Measurements from ENCODE around the gene MGAT5B. TPM values are rescaled to one million over a fixed set of nuclear protein-coding genes. Genes with fewer than 3 reads are reported as not detected.

MGAT5B gene
- total and polyA plus RNA-seq, 10 of the 15 experiments (the other 5 are each of a cell fraction or from before 2014, with no cell fraction given) = 0.13 TPM; not detected in 9

GRCh38 chr17:76946772-76947135 lies 78.5 kb downstream of the MGAT5B start:
- Histone ChIP-seq H3K4me2 (ENCODE audit: control insufficient read depth, insufficient read depth) (no peak overlapping the region), H3K4me1 (ENCODE audit: control insufficient read depth, insufficient read depth, low read length) (no peaks in the 10 kb centered on the region), H2AFZ (ENCODE audit: control insufficient read depth, low read depth, low read length) (no peak overlapping the region), H3K9ac (ENCODE audit: control insufficient read depth, insufficient read depth, low read length) (no peak overlapping the region), H3K9me3 (replicated peaks; ENCODE audit: control insufficient read depth, insufficient read depth, low read length) (no peaks in the 10 kb centered on the region), H3K27me3 (replicated peaks in 1 of 2; ENCODE audit: control insufficient read depth in 2 of 2, insufficient read depth in 2 of 2, low read length in 1 of 2) (no peaks in the 10 kb centered on the region; a peak in 2 of 4 replicates), H3K36me3 (ENCODE audit: control insufficient read depth in 2 of 2, insufficient read depth in 2 of 2, low read length in 1 of 2) (no peaks in the 10 kb centered on the region), H3K4me3 (no peak overlapping the region), H3K27ac (ENCODE audit: control insufficient read depth, insufficient read depth) (no peak overlapping the region), H4K20me1 (ENCODE audit: control insufficient read depth, insufficient read depth) (no peaks in the 10 kb centered on the region), H3K79me2 (ENCODE audit: control insufficient read depth, insufficient read depth, low read length) (no peaks in the 10 kb centered on the region)
- FAIRE-seq = no peak
- intact Hi-C loops (cut with micrococcal nuclease; ENCODE audit: unreplicated experiment) = no loop called here
- no peak for DNase-seq (ENCODE audit: low read depth, low spot score)
- TF ChIP-seq ZBED1 (IDR thresholded peaks at IDR 0.05; ENCODE audit: borderline replicate concordance) = no peak
- BruUV-seq (replicated peaks) = no TSS peak
- POLR2A ChIA-PET = no interaction called here
- WGBS (ENCODE audit: insufficient coverage, insufficient replicate concordance, low lambda C conversion rate, missing lambda C conversion rate) = 5% methylated on average over 10 of the region's 10 CpGs
- RAD21 ChIA-PET (ENCODE audit: unreplicated experiment) = no interaction called here
- in situ Hi-C loops (cut with MboI) = no loop called here
- no peak for ATAC-seq
- CTCF ChIA-PET = no interaction called here
- SMC1A ChIA-PET (ENCODE audit: uncharacterized antibody, unreplicated experiment) = no interaction called here

GRCh38 chr17:76947309-76947708 lies 79.1 kb downstream of the MGAT5B start:
- 49% methylated on average over 10 of the region's 10 CpGs for WGBS (ENCODE audit: insufficient coverage, insufficient replicate concordance, low lambda C conversion rate, missing lambda C conversion rate)
- Histone ChIP-seq H3K9me3 (replicated peaks; ENCODE audit: control insufficient read depth, insufficient read depth, low read length) (no peaks in the 10 kb centered on the region), H4K20me1 (ENCODE audit: control insufficient read depth, insufficient read depth) (no peaks in the 10 kb centered on the region), H3K27me3 (replicated peaks in 1 of 2; ENCODE audit: control insufficient read depth in 2 of 2, insufficient read depth in 2 of 2, low read length in 1 of 2) (no peaks in the 10 kb centered on the region; a peak in 2 of 4 replicates), H3K4me3 (no peak overlapping the region), H3K4me2 (ENCODE audit: control insufficient read depth, insufficient read depth) (no peak overlapping the region), H3K9ac (ENCODE audit: control insufficient read depth, insufficient read depth, low read length) (no peak overlapping the region), H2AFZ (ENCODE audit: control insufficient read depth, low read depth, low read length) (no peak overlapping the region), H3K27ac (ENCODE audit: control insufficient read depth, insufficient read depth) (no peak overlapping the region), H3K79me2 (ENCODE audit: control insufficient read depth, insufficient read depth, low read length) (no peaks in the 10 kb centered on the region), H3K4me1 (ENCODE audit: control insufficient read depth, insufficient read depth, low read length) (no peaks in the 10 kb centered on the region), H3K36me3 (ENCODE audit: control insufficient read depth in 2 of 2, insufficient read depth in 2 of 2, low read length in 1 of 2) (no peaks in the 10 kb centered on the region)
- BruUV-seq (replicated peaks) = no TSS peak
- FAIRE-seq (no peak), ATAC-seq (no peak), DNase-seq (ENCODE audit: low read depth, low spot score) (no peak)
- intact Hi-C loops (cut with micrococcal nuclease; ENCODE audit: unreplicated experiment) = no loop called here
- ChIA-PET RAD21 (ENCODE audit: unreplicated experiment) (no interaction called here), POLR2A (no interaction called here), CTCF (no interaction called here), SMC1A (ENCODE audit: uncharacterized antibody, unreplicated experiment) (no interaction called here)
- in situ Hi-C loops (cut with MboI) = no loop called here
- TF ChIP-seq SUZ12 (IDR thresholded peaks at IDR 0.05; ENCODE audit: unreplicated experiment) = no peak
- no peak for TF ChIP-seq NR2F1 (conservative IDR thresholded peaks at IDR 0.05)
- no peak for TF ChIP-seq ZNF207 (IDR thresholded peaks at IDR 0.05; ENCODE audit: borderline replicate concordance)
- no peak for TF ChIP-seq RAD51 (IDR thresholded peaks at IDR 0.05)
- no peak for TF ChIP-seq MYB (IDR thresholded peaks at IDR 0.05; ENCODE audit: borderline replicate concordance, low read depth, low read length)
- TF ChIP-seq ETV6 (conservative IDR thresholded peaks at IDR 0.05 in 1 of 2, IDR thresholded peaks at IDR 0.05 in 1 of 2; ENCODE audit: borderline replicate concordance in 1 of 2, low read depth in 1 of 2) = no peak
- no peak for TF ChIP-seq YY1 (IDR thresholded peaks at IDR 0.05; ENCODE audit: low read depth, low read length)
- TF ChIP-seq CUX1 (IDR thresholded peaks at IDR 0.05; ENCODE audit: insufficient replicate concordance, low read depth, low read length) = no peak
- TF ChIP-seq TCF12 (IDR thresholded peaks at IDR 0.05; ENCODE audit: low read depth, low read length) = no peak
